ENCODE data around the gene FAM219A. TPM values are rescaled to one million over a fixed set of nuclear protein-coding genes. Genes with fewer than 3 reads are reported as not detected.

FAM219A gene
- total RNA-seq, 2 donors from 2014 or later: 19.2 to 20.2 TPM

DNA sequence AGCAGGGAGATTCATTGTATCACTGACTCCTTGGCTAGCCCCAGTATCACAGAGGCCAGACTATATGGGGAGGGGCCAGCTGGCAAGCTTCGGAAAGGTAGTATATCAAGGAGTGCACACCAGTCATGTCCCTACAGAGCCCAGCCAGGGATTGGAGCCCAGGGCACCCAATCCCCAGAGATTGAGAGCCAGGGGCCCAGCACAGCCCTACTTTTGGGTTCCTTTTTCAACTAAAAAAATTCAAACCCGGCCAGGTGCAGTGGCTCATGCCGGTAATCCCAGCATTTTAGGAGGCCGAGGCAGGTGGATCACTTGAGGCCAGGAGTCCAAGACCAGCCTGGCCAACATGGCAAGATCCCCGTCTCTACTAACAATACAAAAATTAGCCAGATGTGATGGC is 76.3 kb downstream of the FAM219A start:
- no peak overlapping the region for H3K27ac ChIP-seq
- H3K27me3 ChIP-seq (replicated peaks; ENCODE audit: insufficient read depth): no peaks in the 10 kb centered on the region
- no peak for DNase-seq (ENCODE audit: low spot score)
- no peaks in the 10 kb centered on the region for H3K36me3 ChIP-seq
- TF ChIP-seq, protein P1, sequence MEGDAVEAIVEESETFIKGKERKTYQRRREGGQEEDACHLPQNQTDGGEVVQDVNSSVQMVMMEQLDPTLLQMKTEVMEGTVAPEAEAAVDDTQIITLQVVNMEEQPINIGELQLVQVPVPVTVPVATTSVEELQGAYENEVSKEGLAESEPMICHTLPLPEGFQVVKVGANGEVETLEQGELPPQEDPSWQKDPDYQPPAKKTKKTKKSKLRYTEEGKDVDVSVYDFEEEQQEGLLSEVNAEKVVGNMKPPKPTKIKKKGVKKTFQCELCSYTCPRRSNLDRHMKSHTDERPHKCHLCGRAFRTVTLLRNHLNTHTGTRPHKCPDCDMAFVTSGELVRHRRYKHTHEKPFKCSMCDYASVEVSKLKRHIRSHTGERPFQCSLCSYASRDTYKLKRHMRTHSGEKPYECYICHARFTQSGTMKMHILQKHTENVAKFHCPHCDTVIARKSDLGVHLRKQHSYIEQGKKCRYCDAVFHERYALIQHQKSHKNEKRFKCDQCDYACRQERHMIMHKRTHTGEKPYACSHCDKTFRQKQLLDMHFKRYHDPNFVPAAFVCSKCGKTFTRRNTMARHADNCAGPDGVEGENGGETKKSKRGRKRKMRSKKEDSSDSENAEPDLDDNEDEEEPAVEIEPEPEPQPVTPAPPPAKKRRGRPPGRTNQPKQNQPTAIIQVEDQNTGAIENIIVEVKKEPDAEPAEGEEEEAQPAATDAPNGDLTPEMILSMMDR (IDR thresholded peaks at IDR 0.05): no peak
- H3K4me1 ChIP-seq (ENCODE audit: control insufficient read depth in 1 of 2, low read depth in 2 of 2): peaks cover 8 to 20% of the 10 kb centered on the region in 2 donors
- no peaks in the 10 kb centered on the region for H3K9me3 ChIP-seq
- H3K4me3 ChIP-seq: no peak overlapping the region
- ATAC-seq (ENCODE audit: insufficient number of reproducible peaks, low FRiP score, low read depth): no peak

DNA sequence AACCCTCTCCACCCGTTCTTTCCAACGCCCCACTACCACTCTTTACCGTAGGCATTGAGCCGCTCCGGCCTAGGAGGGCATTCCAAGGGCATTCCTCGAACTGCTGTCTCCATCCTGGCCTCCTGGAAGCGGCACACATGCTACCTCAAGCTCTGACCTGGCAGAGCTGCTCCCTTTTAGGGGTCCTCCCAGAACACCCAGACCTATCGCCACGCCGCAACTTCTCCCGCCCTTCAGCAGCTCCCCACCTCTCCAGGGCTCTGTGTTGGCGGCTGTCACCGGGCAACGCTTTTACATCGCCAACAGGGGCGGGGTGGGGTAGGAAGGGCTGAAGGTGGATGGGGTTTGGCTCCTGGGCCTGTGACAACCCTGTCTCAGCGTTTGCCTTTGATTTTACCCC is 77.0 kb downstream of the FAM219A start:
- Histone ChIP-seq H3K27me3 (replicated peaks; ENCODE audit: insufficient read depth) (no peaks in the 10 kb centered on the region), H3K27ac (no peak overlapping the region), H3K9me3 (no peaks in the 10 kb centered on the region), H3K4me1 (ENCODE audit: control insufficient read depth in 1 of 2, low read depth in 2 of 2) (peaks cover 8 to 20% of the 10 kb centered on the region in 2 donors), H3K36me3 (no peaks in the 10 kb centered on the region), H3K4me3 (peak overlapping the region; percentile 71)
- no peak for ATAC-seq (ENCODE audit: insufficient number of reproducible peaks, low FRiP score, low read depth)
- DNase-seq (ENCODE audit: low spot score): no peak
- TF ChIP-seq, protein P1 (IDR thresholded peaks at IDR 0.05): no peak

DNA sequence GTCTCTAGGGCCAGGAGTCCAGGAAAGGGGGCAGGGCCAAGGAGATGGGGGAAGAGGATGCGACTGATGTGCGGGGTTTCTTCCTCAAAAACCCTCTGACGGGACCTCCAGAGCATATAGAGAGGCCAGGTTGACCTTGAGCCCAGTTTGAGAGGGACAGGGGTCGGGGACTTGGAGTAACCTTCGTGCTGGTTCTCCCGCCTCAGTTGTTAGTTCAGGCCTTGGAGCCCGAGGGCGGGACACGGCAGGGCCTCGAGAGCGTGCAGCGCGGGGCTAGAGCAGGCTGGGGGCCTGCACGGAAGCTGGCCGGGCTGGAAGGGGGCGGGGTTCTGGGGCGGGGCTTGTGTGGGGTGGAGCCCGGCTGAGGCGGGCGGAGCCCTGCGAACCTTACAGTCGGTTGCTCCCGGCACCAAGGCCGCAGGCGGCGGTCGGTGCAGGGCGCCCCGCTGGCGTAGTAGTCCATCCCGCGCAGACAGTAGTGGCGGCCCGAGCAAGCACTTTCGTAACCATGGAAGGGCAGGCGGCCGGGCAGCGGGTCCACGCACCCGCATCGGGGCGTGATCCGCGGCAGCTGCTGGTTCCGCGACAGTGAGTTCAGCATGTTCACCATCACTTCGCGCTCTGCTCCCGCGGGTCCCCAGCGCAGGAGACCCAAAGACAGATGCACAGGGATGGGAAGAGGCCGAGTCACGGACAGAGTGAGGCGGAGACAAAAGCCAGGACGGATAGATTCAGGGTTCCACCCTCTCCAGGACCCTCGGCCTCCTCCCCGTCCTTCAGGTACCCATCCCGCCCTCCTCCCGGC is 77.7 kb downstream of the FAM219A start:
- H3K9me3 ChIP-seq: no peaks in the 10 kb centered on the region

DNA sequence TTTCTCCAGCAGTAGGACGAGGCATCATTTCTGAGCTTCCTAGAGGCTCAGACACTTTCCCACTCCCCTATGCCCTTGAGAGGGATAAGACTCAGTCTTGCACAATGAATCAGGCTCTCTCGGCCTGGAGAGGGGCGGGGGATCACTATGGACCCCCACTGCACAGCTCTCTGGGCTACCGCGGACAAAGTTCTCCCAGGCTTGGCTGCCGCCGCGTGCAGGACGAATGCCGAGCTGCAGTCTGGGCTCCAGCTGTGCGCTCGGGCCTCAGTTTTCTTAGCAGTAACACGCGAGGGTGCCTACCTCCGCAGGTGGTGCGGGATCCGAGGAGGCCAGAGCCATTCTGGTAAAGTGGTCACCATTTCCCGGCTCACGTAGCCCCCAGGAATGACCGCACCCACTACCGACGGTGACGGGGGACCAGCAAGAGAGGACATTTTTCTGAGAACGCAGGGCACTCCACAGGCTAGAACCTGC is 78.3 kb downstream of the FAM219A start:
- no peak for ATAC-seq (ENCODE audit: insufficient number of reproducible peaks, low FRiP score, low read depth)

More for the DNA sequence above, 77.7 kb downstream of the FAM219A start:
- H3K27me3 ChIP-seq (replicated peaks; ENCODE audit: insufficient read depth): no peaks in the 10 kb centered on the region
- DNase-seq (ENCODE audit: low spot score): no peak
- H3K4me3 ChIP-seq: peak overlapping the region; percentile 71
- no peaks in the 10 kb centered on the region for H3K36me3 ChIP-seq
- TF ChIP-seq, protein P1 (IDR thresholded peaks at IDR 0.05): no peak
- no peak for ATAC-seq (ENCODE audit: insufficient number of reproducible peaks, low FRiP score, low read depth)
- H3K4me1 ChIP-seq (ENCODE audit: control insufficient read depth in 1 of 2, low read depth in 2 of 2): peaks cover 11 to 26% of the 10 kb centered on the region in 2 donors
- no peak overlapping the region for H3K27ac ChIP-seq

More for the DNA sequence above, 78.3 kb downstream of the FAM219A start:
- no peak overlapping the region for H3K27ac ChIP-seq
- no peak for DNase-seq (ENCODE audit: low spot score)
- TF ChIP-seq, protein P1 (IDR thresholded peaks at IDR 0.05): no peak
- peak overlapping the region; percentile 71 for H3K4me3 ChIP-seq
- no peaks in the 10 kb centered on the region for H3K27me3 ChIP-seq (replicated peaks; ENCODE audit: insufficient read depth)
- no peaks in the 10 kb centered on the region for H3K9me3 ChIP-seq
- peaks cover 14 to 33% of the 10 kb centered on the region in 2 donors for H3K4me1 ChIP-seq (ENCODE audit: control insufficient read depth in 1 of 2, low read depth in 2 of 2)
- H3K36me3 ChIP-seq: no peaks in the 10 kb centered on the region
